K562 (cell line): ENCODE measurements around the gene DVL2. TPM values are rescaled to one million over a fixed set of nuclear protein-coding genes. Genes with fewer than 3 reads are reported as not detected.
A peak's percentile ranks its signal among the peaks of the same experiment; 100 is the strongest.

Source experiments
- BHLHE40 ChIP-seq: IDR thresholded peaks from 2 replicates; pipeline ENCODE4 v1.6.1; 2011; ENCODE audit warnings: low read length, improper control_type of control experiment
- CHD2 ChIP-seq: IDR thresholded peaks from 2 replicates; pipeline ENCODE4 v1.6.1; 2011; ENCODE audit warnings: low read depth, low read length
- CXXC5 ChIP-seq: fragments of 250-450 bp; sonication (Bioruptor Pico); IDR thresholded peaks from 2 replicates; pipeline ENCODE4 v1.8.0; 2022; ENCODE audit warnings: inconsistent platforms, mild to moderate bottlenecking, moderate library complexity
- EGR1 ChIP-seq: fragments of 450-650 bp; conservative IDR thresholded peaks from 2 replicates; pipeline ENCODE4 v1.6.1; 2017; ENCODE audit warnings: mild to moderate bottlenecking
- HDAC1 ChIP-seq, 2 experiments: fragments of 450-650 bp; IDR thresholded peaks; 2 replicates each; pipeline ENCODE4 v1.6.1; 2016 to 2017; ENCODE audit warnings: inconsistent platforms in 1 of 2, mild to moderate bottlenecking in 1 of 2, moderate library complexity in 1 of 2
- JUND ChIP-seq, 2 experiments: IDR thresholded peaks; 2 replicates in 1 of 2; 3 replicates in 1 of 2; pipeline ENCODE4 v1.6.1; 2011; ENCODE audit warnings: borderline replicate concordance in 2 of 2, low read depth in 2 of 2, low read length in 2 of 2, improper control_type of control experiment in 1 of 2, missing biosample characterization in 1 of 2, missing genetic modification characterization in 1 of 2, missing genetic modification reagents in 1 of 2
- KHSRP ChIP-seq: fragments of 450-650 bp; IDR thresholded peaks from 2 replicates; pipeline ENCODE4 v1.6.1; 2017
- KLF13 ChIP-seq: fragments of 450-650 bp; IDR thresholded peaks from 2 replicates; pipeline ENCODE4 v1.6.1; 2016; ENCODE audit warnings: missing genetic modification characterization, low read depth, mild to moderate bottlenecking, missing compliant biosample characterization, moderate library complexity, borderline replicate concordance
- MAZ ChIP-seq, 2 experiments: fragments of 450-650 bp in 1 of 2; sonication (generic) in 1 of 2; formaldehyde crosslinking; IDR thresholded peaks in 1 of 2; conservative IDR thresholded peaks in 1 of 2; 2 replicates each; pipeline versions ENCODE4 v1.4.0 to v1.5.0; 2020; ENCODE audit warnings: mild to moderate bottlenecking in 1 of 2, missing genetic modification reagents in 1 of 2
- MEF2D ChIP-seq: conservative IDR thresholded peaks from 2 replicates; pipeline ENCODE4 v1.6.1; 2016; ENCODE audit warnings: low read depth, missing genetic modification characterization, missing compliant biosample characterization
- SAP30 ChIP-seq: fragments of 200-600 bp; sonication (generic); IDR thresholded peaks from 2 replicates; pipeline ENCODE4 v1.6.1; 2012; ENCODE audit warnings: borderline replicate concordance, low read depth, mild to moderate bottlenecking, moderate library complexity, low read length, control low read depth, inconsistent platforms; ENCODE audit not compliant: insufficient read depth, poor library complexity, severe bottlenecking
- SP2 ChIP-seq: IDR thresholded peaks from 2 replicates; pipeline ENCODE4 v1.6.1; 2011; ENCODE audit warnings: mild to moderate bottlenecking, low read depth, low read length, moderate library complexity; ENCODE audit not compliant: poor library complexity, severe bottlenecking; ENCODE audit errors: extremely low read depth
- TCF7 ChIP-seq: sonication (generic); IDR thresholded peaks from 2 replicates; pipeline ENCODE4 v1.6.1; 2016; ENCODE audit warnings: antibody characterized with exemption, borderline replicate concordance
- ZBTB8A ChIP-seq: fragments of 450-650 bp; IDR thresholded peaks from 2 replicates; pipeline ENCODE4 v1.6.1; 2018; ENCODE audit warnings: mild to moderate bottlenecking, moderate library complexity; ENCODE audit not compliant: partially characterized antibody
- polyA plus RNA-seq, 8 experiments: library from polyadenylated mRNA; depleted of rRNA in 4 of 8; stranded (reverse) in 5 of 8; unstranded in 3 of 8; fragments of >200 nt; fragmentation: Nextera tagmentation in 2 of 8; fragmentation: Illumina TruSeq in 1 of 8; extraction: Ambion mirVana in 2 of 8; extraction: Trizol in 1 of 8; gene quantifications; 2 replicates each; pipeline versions ENCODE4 v1.2.1 to v1.2.3, GENCODE V29; 2011 to 2014; ENCODE audit warnings: inconsistent platforms in 1 of 8, missing spikeins in 1 of 8
- total RNA-seq, 7 experiments: library from RNA; depleted of rRNA in 6 of 7; stranded (reverse); fragments of >200 nt in 6 of 7; fragmentation: Illumina TruSeq in 2 of 7; extraction: Trizol in 2 of 7; gene quantifications; 2 replicates each; pipeline versions ENCODE4 v1.2.1 to v1.2.3, GENCODE V29; 2011 to 2021; ENCODE audit warnings: low replicate concordance in 1 of 7
- TF ChIP-seq, protein P1 (sequence below): sonication (generic); formaldehyde crosslinking; IDR thresholded peaks from 2 replicates; pipeline ENCODE4 v1.9.0; 2022; ENCODE audit warnings: mild to moderate bottlenecking, missing genetic modification reagents
- TF ChIP-seq, protein P2 (sequence below): fragments of 200-800 bp; sonication (Bioruptor generic); IDR thresholded peaks from 2 replicates; pipeline ENCODE4 v1.6.1; 2017; ENCODE audit warnings: missing genetic modification characterization, missing compliant biosample characterization
- TF ChIP-seq, protein P3 (sequence below): sonication (generic); formaldehyde crosslinking; IDR thresholded peaks from 2 replicates; pipeline ENCODE4 v1.8.1; 2023; ENCODE audit warnings: mild to moderate bottlenecking, missing genetic modification reagents
- TF ChIP-seq, protein P4 (sequence below): fragments of 450-650 bp; IDR thresholded peaks from 2 replicates; pipeline ENCODE4 v1.6.1; 2016; ENCODE audit warnings: antibody characterized with exemption

The DVL2 gene
- total and polyA plus RNA-seq, 9 of the 15 experiments (the other 6 are each of a cell fraction or from before 2014, with no cell fraction given): 1.3 to 49.5 (median 24.3) TPM

GRCh38 chr17:7281074-7281952, 47.0 kb upstream of the DVL2 start, which contains the start of gene SLC2A4 (continued):
- TF ChIP-seq BHLHE40: peak; percentile 53
- TF ChIP-seq HDAC1 (IDR thresholded peaks at IDR 0.05): peak in 1 of 2 experiments; percentile 68; a peak in 2 of 4 replicates
- TF ChIP-seq KLF13 (tag): peak; percentile 74; the same call in 1 of the 2 replicates
- peak in 1 of 2 experiments; percentile 40; a peak in 1 of 4 replicates for TF ChIP-seq MAZ (CRISPR knock-in tag; conservative IDR thresholded peaks at IDR 0.05 in 1 of 2, IDR thresholded peaks at IDR 0.05 in 1 of 2)
- TF ChIP-seq EGR1: peak; percentile 70
- TF ChIP-seq, protein P1, sequence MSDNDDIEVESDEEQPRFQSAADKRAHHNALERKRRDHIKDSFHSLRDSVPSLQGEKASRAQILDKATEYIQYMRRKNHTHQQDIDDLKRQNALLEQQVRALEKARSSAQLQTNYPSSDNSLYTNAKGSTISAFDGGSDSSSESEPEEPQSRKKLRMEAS (CRISPR knock-in tag): peak; percentile 73
- TF ChIP-seq CHD2: peak; percentile 79
- TF ChIP-seq, protein P2, sequence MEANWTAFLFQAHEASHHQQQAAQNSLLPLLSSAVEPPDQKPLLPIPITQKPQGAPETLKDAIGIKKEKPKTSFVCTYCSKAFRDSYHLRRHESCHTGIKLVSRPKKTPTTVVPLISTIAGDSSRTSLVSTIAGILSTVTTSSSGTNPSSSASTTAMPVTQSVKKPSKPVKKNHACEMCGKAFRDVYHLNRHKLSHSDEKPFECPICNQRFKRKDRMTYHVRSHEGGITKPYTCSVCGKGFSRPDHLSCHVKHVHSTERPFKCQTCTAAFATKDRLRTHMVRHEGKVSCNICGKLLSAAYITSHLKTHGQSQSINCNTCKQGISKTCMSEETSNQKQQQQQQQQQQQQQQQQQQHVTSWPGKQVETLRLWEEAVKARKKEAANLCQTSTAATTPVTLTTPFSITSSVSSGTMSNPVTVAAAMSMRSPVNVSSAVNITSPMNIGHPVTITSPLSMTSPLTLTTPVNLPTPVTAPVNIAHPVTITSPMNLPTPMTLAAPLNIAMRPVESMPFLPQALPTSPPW (CRISPR knock-in tag): peak; percentile 56
- TF ChIP-seq KHSRP: no peak
- TF ChIP-seq MEF2D (tag): peak; percentile 65; the same call in 1 of the 2 replicates
- no peak for TF ChIP-seq ZBTB8A
- TF ChIP-seq TCF7: 0 out of 2 replicates have a peak, but pooled peaks have one; percentile 65
- peak; percentile 87 for TF ChIP-seq SAP30
- no peak for TF ChIP-seq SP2
- TF ChIP-seq JUND (IDR thresholded peaks at IDR 0.05; ENCODE audit: borderline replicate concordance, low read depth, low read length): no peak
- TF ChIP-seq JUND (tag; IDR thresholded peaks at IDR 0.05; ENCODE audit: borderline replicate concordance, low read depth, low read length): no peak
- TF ChIP-seq, protein P3, sequence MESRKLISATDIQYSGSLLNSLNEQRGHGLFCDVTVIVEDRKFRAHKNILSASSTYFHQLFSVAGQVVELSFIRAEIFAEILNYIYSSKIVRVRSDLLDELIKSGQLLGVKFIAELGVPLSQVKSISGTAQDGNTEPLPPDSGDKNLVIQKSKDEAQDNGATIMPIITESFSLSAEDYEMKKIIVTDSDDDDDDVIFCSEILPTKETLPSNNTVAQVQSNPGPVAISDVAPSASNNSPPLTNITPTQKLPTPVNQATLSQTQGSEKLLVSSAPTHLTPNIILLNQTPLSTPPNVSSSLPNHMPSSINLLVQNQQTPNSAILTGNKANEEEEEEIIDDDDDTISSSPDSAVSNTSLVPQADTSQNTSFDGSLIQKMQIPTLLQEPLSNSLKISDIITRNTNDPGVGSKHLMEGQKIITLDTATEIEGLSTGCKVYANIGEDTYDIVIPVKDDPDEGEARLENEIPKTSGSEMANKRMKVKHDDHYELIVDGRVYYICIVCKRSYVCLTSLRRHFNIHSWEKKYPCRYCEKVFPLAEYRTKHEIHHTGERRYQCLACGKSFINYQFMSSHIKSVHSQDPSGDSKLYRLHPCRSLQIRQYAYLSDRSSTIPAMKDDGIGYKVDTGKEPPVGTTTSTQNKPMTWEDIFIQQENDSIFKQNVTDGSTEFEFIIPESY: 0 out of 2 replicates have a peak, but pooled peaks have one; percentile 0
- TF ChIP-seq, protein P4, sequence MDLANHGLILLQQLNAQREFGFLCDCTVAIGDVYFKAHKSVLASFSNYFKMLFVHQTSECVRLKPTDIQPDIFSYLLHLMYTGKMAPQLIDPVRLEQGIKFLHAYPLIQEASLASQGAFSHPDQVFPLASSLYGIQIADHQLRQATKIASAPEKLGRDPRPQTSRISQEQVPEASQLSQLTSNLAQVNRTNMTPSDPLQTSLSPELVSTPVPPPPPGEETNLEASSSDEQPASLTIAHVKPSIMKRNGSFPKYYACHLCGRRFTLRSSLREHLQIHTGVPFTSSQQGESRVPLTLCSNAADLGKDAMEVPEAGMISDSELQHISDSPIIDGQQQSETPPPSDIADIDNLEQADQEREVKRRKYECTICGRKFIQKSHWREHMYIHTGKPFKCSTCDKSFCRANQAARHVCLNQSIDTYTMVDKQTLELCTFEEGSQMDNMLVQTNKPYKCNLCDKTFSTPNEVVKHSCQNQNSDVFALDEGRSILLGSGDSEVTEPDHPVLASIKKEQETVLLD: 0 out of 2 replicates have a peak, but pooled peaks have one; percentile 8
- TF ChIP-seq CXXC5 (CRISPR knock-in tag): peak; percentile 14; the same call in 1 of the 2 replicates
